AG09309 (cell line): Measurements from ENCODE around the gene TSEN34.
"Not testable (repeated sequence)": the region's sequence is repeated elsewhere in the genome, so short reads cannot be mapped to it uniquely, and the experiment has no call there.

Experiments
- DNase-seq: peaks from one replicate; pipeline ENCODE4 v3.0.0-alpha.2; 2010; ENCODE audit warnings: low read depth
- H3K4me3 ChIP-seq: 2 replicates; pipeline ENCODE4 v1.5.1; 2011; ENCODE audit warnings: mild to moderate bottlenecking, low read depth, low read length, moderate library complexity; ENCODE audit not compliant: control insufficient read depth
- TF ChIP-seq, protein P1 (sequence below): IDR thresholded peaks from 2 replicates; pipeline ENCODE4 v1.5.1; 2011; ENCODE audit warnings: mild to moderate bottlenecking, low read depth, low read length, inconsistent platforms; ENCODE audit not compliant: insufficient read depth, control insufficient read depth; ENCODE audit errors: missing control alignments

TSEN34 gene

GRCh38 chr19:54169149-54169740 is 21.9 kb upstream of the TSEN34 start:
- DNase-seq, result no peak
- H3K4me3 ChIP-seq, result no peak overlapping the region
- TF ChIP-seq, protein P1, sequence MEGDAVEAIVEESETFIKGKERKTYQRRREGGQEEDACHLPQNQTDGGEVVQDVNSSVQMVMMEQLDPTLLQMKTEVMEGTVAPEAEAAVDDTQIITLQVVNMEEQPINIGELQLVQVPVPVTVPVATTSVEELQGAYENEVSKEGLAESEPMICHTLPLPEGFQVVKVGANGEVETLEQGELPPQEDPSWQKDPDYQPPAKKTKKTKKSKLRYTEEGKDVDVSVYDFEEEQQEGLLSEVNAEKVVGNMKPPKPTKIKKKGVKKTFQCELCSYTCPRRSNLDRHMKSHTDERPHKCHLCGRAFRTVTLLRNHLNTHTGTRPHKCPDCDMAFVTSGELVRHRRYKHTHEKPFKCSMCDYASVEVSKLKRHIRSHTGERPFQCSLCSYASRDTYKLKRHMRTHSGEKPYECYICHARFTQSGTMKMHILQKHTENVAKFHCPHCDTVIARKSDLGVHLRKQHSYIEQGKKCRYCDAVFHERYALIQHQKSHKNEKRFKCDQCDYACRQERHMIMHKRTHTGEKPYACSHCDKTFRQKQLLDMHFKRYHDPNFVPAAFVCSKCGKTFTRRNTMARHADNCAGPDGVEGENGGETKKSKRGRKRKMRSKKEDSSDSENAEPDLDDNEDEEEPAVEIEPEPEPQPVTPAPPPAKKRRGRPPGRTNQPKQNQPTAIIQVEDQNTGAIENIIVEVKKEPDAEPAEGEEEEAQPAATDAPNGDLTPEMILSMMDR, result no peak

- not testable (repeated sequence) for H3K4me3 ChIP-seq, DNase-seq
These were observed 19.2 kb upstream of the TSEN34 start for GRCh38 chr19:54171736-54172431.

GRCh38 chr19:54172471-54173358 is 18.4 kb upstream of the TSEN34 start, which contains the start of gene TMC4:
TMC4 (minus strand) TSS chr19:54173160; CDS start chr19:54173117, 43 bp downstream.
- no peak within 1 kb of the TSS for H3K4me3 ChIP-seq
- TF ChIP-seq, protein P1, result no peak
- DNase-seq, result no peak

DNA sequence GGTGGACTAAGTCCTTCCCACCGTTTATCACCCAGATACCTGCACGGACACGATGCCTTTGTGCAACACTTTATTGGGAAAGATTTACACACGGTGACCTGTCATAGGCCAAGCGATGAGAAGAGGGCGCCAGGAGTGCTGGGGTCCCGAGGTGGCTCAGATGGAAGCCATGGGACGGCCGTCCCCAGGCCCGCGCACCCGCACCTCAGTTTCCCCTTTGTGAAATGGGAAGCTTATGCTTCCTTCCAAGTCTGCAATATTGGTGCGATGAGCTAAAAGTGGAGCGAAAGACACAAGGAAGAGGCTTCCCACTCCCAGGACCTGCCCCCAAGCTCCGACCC is 17.8 kb upstream of the TSEN34 start:
- TF ChIP-seq, protein P1, result no peak
- H3K4me3 ChIP-seq, result no peak overlapping the region
- DNase-seq, result no peak

DNA sequence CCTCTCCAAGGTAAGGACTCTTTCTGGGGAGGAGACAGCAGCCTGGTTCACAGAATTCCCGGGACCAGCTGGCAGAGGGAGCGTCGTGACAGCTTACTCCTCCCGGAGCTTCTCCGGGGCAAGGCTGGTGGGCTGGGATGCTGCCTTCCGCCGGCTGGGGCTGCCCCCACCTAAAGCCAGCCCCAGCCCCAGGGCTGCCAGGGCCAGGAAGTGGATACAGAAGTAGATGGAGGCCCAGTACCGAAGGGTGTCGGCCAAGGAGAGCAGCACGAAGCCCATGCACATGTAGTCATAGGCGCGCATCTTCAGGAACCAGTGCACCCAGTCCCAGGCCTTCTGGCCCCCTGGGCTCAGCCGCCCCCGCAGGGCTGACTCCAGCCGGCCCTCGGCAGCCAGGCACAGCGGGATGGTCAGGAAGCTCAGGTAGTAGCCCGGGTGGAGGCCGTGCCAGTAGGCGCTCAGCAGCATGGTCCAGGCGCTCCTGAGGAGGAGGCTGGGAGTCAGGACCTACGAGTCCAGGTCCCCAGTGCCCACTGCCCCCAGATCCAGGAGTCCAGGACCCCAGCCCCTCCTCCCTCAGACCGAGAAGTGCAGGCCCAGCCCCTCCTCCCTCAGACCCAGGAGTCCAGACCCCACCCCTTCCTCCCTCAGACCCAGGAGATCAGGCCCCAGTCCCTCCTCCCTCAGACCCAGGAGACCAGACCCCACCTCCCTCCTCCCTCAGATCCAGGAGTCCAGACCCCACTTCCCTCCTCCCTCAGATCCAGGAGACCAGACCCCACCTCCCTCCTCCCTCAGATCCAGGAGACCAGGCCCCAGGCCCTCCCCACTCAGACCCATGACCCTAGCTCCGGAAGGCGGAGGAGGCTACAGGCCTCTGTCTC is 16.9 kb upstream of the TSEN34 start:
- TF ChIP-seq, protein P1, result no peak

DNA sequence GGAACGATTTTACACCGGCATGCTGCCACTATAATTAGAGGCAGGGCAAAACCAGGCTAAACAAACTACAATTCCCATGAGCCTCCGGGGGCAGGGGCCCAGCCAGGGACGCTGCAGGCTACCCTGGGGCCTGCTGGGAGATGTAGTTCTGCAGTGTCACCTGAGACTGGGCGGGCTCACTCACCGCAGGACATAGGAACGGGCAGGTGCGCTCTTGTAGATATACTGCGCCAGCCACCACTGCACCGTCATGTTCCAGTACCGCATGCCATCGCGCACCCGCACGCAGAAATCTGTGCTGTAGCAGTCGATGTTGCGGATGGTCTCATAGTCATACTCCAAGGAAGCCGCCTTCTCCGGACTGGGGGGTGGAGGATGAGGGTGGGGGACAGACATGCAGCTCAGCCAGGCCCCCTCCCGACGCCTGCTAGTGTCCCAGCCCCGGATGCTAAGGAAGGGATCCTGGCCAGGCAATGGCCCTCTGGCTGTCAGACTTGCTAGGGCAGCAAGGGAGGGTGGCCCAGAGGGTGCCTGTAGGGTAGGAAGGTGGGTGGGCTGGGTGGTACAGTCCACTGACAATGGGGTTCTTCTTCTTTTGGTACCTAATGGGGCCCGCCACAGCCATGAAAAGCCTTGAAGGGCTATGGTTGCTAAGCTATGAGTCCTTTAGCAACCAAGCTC is 12.4 kb upstream of the TSEN34 start:
- no peak for DNase-seq
- TF ChIP-seq, protein P1, result no peak
- H3K4me3 ChIP-seq, result no peak overlapping the region

More for the DNA sequence above, 16.9 kb upstream of the TSEN34 start:
- no peak for DNase-seq
- no peak overlapping the region for H3K4me3 ChIP-seq
